UCSD-AML1 (cell line): ENCODE results near the gene LRP1B.

Experiments
- DNase-seq: peaks from one replicate; lab custom pipeline; 2025; ENCODE audit not compliant: unreplicated experiment; lab: John Stamatoyannopoulos, UW

The LRP1B gene

GRCh38 chr2:141782574-141782973 lies 348.2 kb downstream of the LRP1B start:
- no peak for DNase-seq

- no peak for DNase-seq
These were observed 352.4 kb downstream of the LRP1B start for GRCh38 chr2:141778315-141778835.

- DNase-seq = no peak
These were observed 360.3 kb downstream of the LRP1B start for GRCh38 chr2:141770530-141770929.

GRCh38 chr2:141767691-141768090 lies 363.1 kb downstream of the LRP1B start:
- no peak for DNase-seq

GRCh38 chr2:141767051-141767450 lies 363.8 kb downstream of the LRP1B start:
- no peak for DNase-seq

GRCh38 chr2:141766225-141766624 lies 364.6 kb downstream of the LRP1B start:
- DNase-seq = no peak

- DNase-seq = no peak
These were observed 382.2 kb downstream of the LRP1B start for GRCh38 chr2:141748616-141749015.

GRCh38 chr2:141741652-141742051 lies 389.2 kb downstream of the LRP1B start:
- no peak for DNase-seq

- DNase-seq = no peak
These were observed 393.1 kb downstream of the LRP1B start for GRCh38 chr2:141737492-141738255.

GRCh38 chr2:141736466-141736865 lies 394.4 kb downstream of the LRP1B start:
- DNase-seq = no peak

GRCh38 chr2:141728886-141729285 lies 401.9 kb downstream of the LRP1B start:
- DNase-seq = no peak

GRCh38 chr2:141728142-141728541 lies 402.7 kb downstream of the LRP1B start:
- no peak for DNase-seq

GRCh38 chr2:141724426-141724825 lies 406.4 kb downstream of the LRP1B start:
- no peak for DNase-seq

GRCh38 chr2:141723814-141724213 lies 407.0 kb downstream of the LRP1B start:
- no peak for DNase-seq

GRCh38 chr2:141720476-141720875 lies 410.3 kb downstream of the LRP1B start:
- DNase-seq = no peak

- no peak for DNase-seq
These were observed 416.3 kb downstream of the LRP1B start for GRCh38 chr2:141714496-141714895.

GRCh38 chr2:141711627-141712026 lies 419.2 kb downstream of the LRP1B start:
- no peak for DNase-seq

GRCh38 chr2:141710589-141711239 lies 420.1 kb downstream of the LRP1B start:
- DNase-seq = no peak

- DNase-seq = no peak
These were observed 421.1 kb downstream of the LRP1B start for GRCh38 chr2:141709756-141710155.

- DNase-seq = no peak
These were observed 423.3 kb downstream of the LRP1B start for GRCh38 chr2:141707486-141707885.

- DNase-seq = no peak
These were observed 426.3 kb downstream of the LRP1B start for GRCh38 chr2:141704541-141704940.

GRCh38 chr2:141703501-141703900 lies 427.3 kb downstream of the LRP1B start:
- no peak for DNase-seq
